Neural progenitor cell (in vitro differentiated cells): ENCODE results near the gene MACROD2.

Experiments
- EZH2phosphoT487 ChIP-seq: fragments of 200-600 bp; sonication (generic); IDR thresholded peaks from 2 replicates; pipeline ENCODE4 v1.6.1; 2017; ENCODE audit warnings: antibody characterized with exemption
- TF ChIP-seq, protein P1 (sequence below): fragments of 200-600 bp; sonication (generic); IDR thresholded peaks from 2 replicates; pipeline ENCODE4 v1.5.1; 2017; ENCODE audit warnings: antibody characterized with exemption, mild to moderate bottlenecking

DNA sequence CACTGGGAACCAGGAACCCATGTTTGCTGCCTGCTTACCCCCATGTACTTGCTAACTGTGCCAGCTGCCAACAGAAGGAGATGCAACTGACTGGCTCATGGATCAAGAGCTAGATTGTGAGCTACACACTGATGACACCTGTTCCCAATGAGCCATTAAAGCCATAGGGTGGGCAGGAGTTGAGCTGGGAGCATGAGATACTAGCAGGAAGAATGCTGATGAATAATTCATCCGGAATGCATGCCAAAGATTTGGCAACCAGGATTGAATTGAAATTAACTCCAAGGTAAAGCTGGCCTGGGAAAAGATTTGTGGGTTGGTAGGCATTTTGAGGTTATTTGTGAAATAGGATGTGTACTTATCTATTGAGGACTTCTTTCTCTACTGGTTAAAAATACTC, 1946.8 kb downstream of the MACROD2 start:
- TF ChIP-seq, protein P1, sequence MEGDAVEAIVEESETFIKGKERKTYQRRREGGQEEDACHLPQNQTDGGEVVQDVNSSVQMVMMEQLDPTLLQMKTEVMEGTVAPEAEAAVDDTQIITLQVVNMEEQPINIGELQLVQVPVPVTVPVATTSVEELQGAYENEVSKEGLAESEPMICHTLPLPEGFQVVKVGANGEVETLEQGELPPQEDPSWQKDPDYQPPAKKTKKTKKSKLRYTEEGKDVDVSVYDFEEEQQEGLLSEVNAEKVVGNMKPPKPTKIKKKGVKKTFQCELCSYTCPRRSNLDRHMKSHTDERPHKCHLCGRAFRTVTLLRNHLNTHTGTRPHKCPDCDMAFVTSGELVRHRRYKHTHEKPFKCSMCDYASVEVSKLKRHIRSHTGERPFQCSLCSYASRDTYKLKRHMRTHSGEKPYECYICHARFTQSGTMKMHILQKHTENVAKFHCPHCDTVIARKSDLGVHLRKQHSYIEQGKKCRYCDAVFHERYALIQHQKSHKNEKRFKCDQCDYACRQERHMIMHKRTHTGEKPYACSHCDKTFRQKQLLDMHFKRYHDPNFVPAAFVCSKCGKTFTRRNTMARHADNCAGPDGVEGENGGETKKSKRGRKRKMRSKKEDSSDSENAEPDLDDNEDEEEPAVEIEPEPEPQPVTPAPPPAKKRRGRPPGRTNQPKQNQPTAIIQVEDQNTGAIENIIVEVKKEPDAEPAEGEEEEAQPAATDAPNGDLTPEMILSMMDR: no peak
- TF ChIP-seq EZH2phosphoT487: no peak
